ENCODE results near the gene REV3L. TPM values are rescaled to one million over a fixed set of nuclear protein-coding genes. Genes with fewer than 3 reads are reported as not detected.

REV3L gene
- total RNA-seq, 2 experiments from 2014 or later: 20.1 to 27.6 TPM

- ATAC-seq: no peak
- intact Hi-C loops (cut with micrococcal nuclease): no loop called here
- ChIA-PET POLR2A (no interaction called here), CTCF (no interaction called here)
- no peak overlapping the region for H3K27ac Mint-ChIP-seq
- TF ChIP-seq CTCF (IDR thresholded peaks at IDR 0.05): no peak
- H3K27me3 Mint-ChIP-seq: no peaks in the 10 kb centered on the region
- H3K36me3 Mint-ChIP-seq (ENCODE audit: low read depth): no peaks in the 10 kb centered on the region
- no peak overlapping the region for H3K4me3 Mint-ChIP-seq
- no peak for DNase-seq
- H3K9me3 Mint-ChIP-seq: no peaks in the 10 kb centered on the region
- peaks cover 25% of the 10 kb centered on the region for H3K4me1 Mint-ChIP-seq (ENCODE audit: low read depth)
Measured at GRCh38 chr6:111527367-111527766, 44.3 kb upstream of the REV3L start.

- ChIA-PET CTCF (interaction anchor here (0.8 to 1.4 kb wide), 3 partner anchors 16 to 30 kb away, joined by 3 read pairs; no protein-coding TSS in a partner anchor), POLR2A (interaction anchor here (0.6 kb wide), 1 partner anchor 626 kb away, joined by 3 read pairs; no protein-coding TSS in a partner anchor)
- H3K4me1 Mint-ChIP-seq (ENCODE audit: low read depth): peaks cover 21% of the 10 kb centered on the region
- no peaks in the 10 kb centered on the region for H3K27me3 Mint-ChIP-seq
- no peak for TF ChIP-seq CTCF (IDR thresholded peaks at IDR 0.05)
- no peak overlapping the region for H3K27ac Mint-ChIP-seq
- DNase-seq (no peak), ATAC-seq (peak; percentile 37)
- H3K4me3 Mint-ChIP-seq: no peak overlapping the region
- intact Hi-C loops (cut with micrococcal nuclease): no loop called here
- no peaks in the 10 kb centered on the region for H3K36me3 Mint-ChIP-seq (ENCODE audit: low read depth)
- no peaks in the 10 kb centered on the region for H3K9me3 Mint-ChIP-seq
Measured at GRCh38 chr6:111524735-111525134, 41.7 kb upstream of the REV3L start.

- ChIA-PET POLR2A (no interaction called here), CTCF (interaction anchor here (0.8 kb wide), 1 partner anchor 26 kb away, joined by 3 read pairs; no protein-coding TSS in a partner anchor)
- Mint-ChIP-seq H3K4me3 (no peak overlapping the region), H3K36me3 (ENCODE audit: low read depth) (no peaks in the 10 kb centered on the region), H3K4me1 (ENCODE audit: low read depth) (peaks cover 21% of the 10 kb centered on the region), H3K27me3 (no peaks in the 10 kb centered on the region), H3K9me3 (no peaks in the 10 kb centered on the region), H3K27ac (no peak overlapping the region)
- DNase-seq (no peak), ATAC-seq (no peak)
- intact Hi-C loops (cut with micrococcal nuclease): no loop called here
- no peak for TF ChIP-seq CTCF (IDR thresholded peaks at IDR 0.05)
Measured at GRCh38 chr6:111524252-111524651, 41.2 kb upstream of the REV3L start.

GRCh38 chr6:111523484-111524167, 40.6 kb upstream of the REV3L start:
- ATAC-seq: no peak
- POLR2A ChIA-PET: no interaction called here
- Mint-ChIP-seq H3K36me3 (ENCODE audit: low read depth) (no peaks in the 10 kb centered on the region), H3K9me3 (no peaks in the 10 kb centered on the region), H3K27ac (no peak overlapping the region), H3K27me3 (no peaks in the 10 kb centered on the region), H3K4me1 (ENCODE audit: low read depth) (peaks cover 22% of the 10 kb centered on the region), H3K4me3 (no peak overlapping the region)
- CTCF ChIA-PET: no interaction called here
- no peak for TF ChIP-seq CTCF (IDR thresholded peaks at IDR 0.05)
- no peak for DNase-seq
- intact Hi-C loops (cut with micrococcal nuclease): no loop called here

GRCh38 chr6:111522393-111523020, 39.5 kb upstream of the REV3L start:
- Mint-ChIP-seq H3K4me1 (ENCODE audit: low read depth) (peaks cover 26% of the 10 kb centered on the region), H3K27ac (peak overlapping the region; percentile 40), H3K4me3 (no peak overlapping the region), H3K27me3 (no peaks in the 10 kb centered on the region), H3K36me3 (ENCODE audit: low read depth) (no peaks in the 10 kb centered on the region), H3K9me3 (no peaks in the 10 kb centered on the region)
- ATAC-seq (peak; percentile 49), DNase-seq (no peak)
- ChIA-PET CTCF (interaction anchor here (0.9 to 1.2 kb wide), 2 partner anchors 22 to 44 kb away, joined by 3 read pairs; no protein-coding TSS in a partner anchor), POLR2A (interaction anchor here (0.6 kb wide), 1 partner anchor 17 kb away, joined by 3 read pairs; no protein-coding TSS in a partner anchor)
- TF ChIP-seq CTCF (IDR thresholded peaks at IDR 0.05): no peak
- intact Hi-C loops (cut with micrococcal nuclease): no loop called here

Data from activated CD8-positive, alpha-beta T cell treated with anti-CD3 and anti-CD28 coated beads for 36 hours (primary cell).